Measurements from ENCODE around the gene TNPO3. TPM values are rescaled to one million over a fixed set of nuclear protein-coding genes. Genes with fewer than 3 reads are reported as not detected.
A peak's percentile ranks its signal among the peaks of the same experiment; 100 is the strongest.

The TNPO3 gene
- total and polyA plus RNA-seq, 2 donors: 17.2 to 30.7 TPM

- H3K4me1 ChIP-seq (ENCODE audit: control insufficient read depth in 2 of 2, insufficient read depth in 2 of 2, low read length in 2 of 2): peaks cover 2 to 26% of the 10 kb centered on the region in 2 donors
- peaks cover 27 to 49% of the 10 kb centered on the region in 2 donors for H3K27me3 ChIP-seq (ENCODE audit: control insufficient read depth in 2 of 2, insufficient read depth in 1 of 2, low read length in 1 of 2)
These were observed 120.3 kb downstream of the TNPO3 start for GRCh38 chr7:128934361-128935341.

GRCh38 chr7:128933180-128933891 is 121.6 kb downstream of the TNPO3 start:
- peaks cover 0 to 7% of the 10 kb centered on the region in 2 donors for H3K9me3 ChIP-seq (ENCODE audit: control insufficient read depth in 2 of 2, insufficient read depth in 1 of 2, low read length in 1 of 2)
- H3K36me3 ChIP-seq (ENCODE audit: control insufficient read depth in 2 of 2, insufficient read depth in 2 of 2, low read length in 1 of 2): no peaks in the 10 kb centered on the region
- H3K27me3 ChIP-seq (ENCODE audit: control insufficient read depth in 2 of 2, insufficient read depth in 1 of 2, low read length in 1 of 2): peaks cover 17 to 35% of the 10 kb centered on the region in 2 donors
- 31% methylated on average over 15 of the region's 15 CpGs for WGBS
- H3K4me1 ChIP-seq (ENCODE audit: control insufficient read depth in 2 of 2, insufficient read depth in 2 of 2, low read length in 2 of 2): peaks cover 2 to 22% of the 10 kb centered on the region in 2 donors
- no peak overlapping the region for H3K27ac ChIP-seq (ENCODE audit: low read depth in 1 of 2, low read length in 1 of 2)
- H3K4me3 ChIP-seq (ENCODE audit: low read length in 2 of 2): no peak overlapping the region
- peak in 8 of 9 donors; percentile 34 to 81 (median 46) for DNase-seq (ENCODE audit: low read depth in 6 of 9, low spot score in 9 of 9)

More at GRCh38 chr7:128934361-128935341, 120.3 kb downstream of the TNPO3 start:
- no peak overlapping the region for H3K4me3 ChIP-seq (ENCODE audit: low read length in 2 of 2)
- H3K36me3 ChIP-seq (ENCODE audit: control insufficient read depth in 2 of 2, insufficient read depth in 2 of 2, low read length in 1 of 2): no peaks in the 10 kb centered on the region
- H3K9me3 ChIP-seq (ENCODE audit: control insufficient read depth in 2 of 2, insufficient read depth in 1 of 2, low read length in 1 of 2): peaks cover 0 to 7% of the 10 kb centered on the region in 2 donors
- WGBS: 77% methylated on average over 14 of the region's 14 CpGs
- DNase-seq (ENCODE audit: low read depth in 6 of 9, low spot score in 9 of 9): no peak
- H3K27ac ChIP-seq (ENCODE audit: low read depth in 1 of 2, low read length in 1 of 2): peak overlapping the region in 1 of 2 donors; percentile 55

GRCh38 chr7:128932862-128933179 is 122.1 kb downstream of the TNPO3 start:
- H3K27ac ChIP-seq (ENCODE audit: low read depth in 1 of 2, low read length in 1 of 2): no peak overlapping the region
- no peaks in the 10 kb centered on the region for H3K36me3 ChIP-seq (ENCODE audit: control insufficient read depth in 2 of 2, insufficient read depth in 2 of 2, low read length in 1 of 2)
- DNase-seq (ENCODE audit: low read depth in 6 of 9, low spot score in 9 of 9): peak in 1 of 9 donors; percentile 13
- WGBS: 37% methylated on average over 4 of the region's 4 CpGs
- H3K4me3 ChIP-seq (ENCODE audit: low read length in 2 of 2): no peak overlapping the region
- peaks cover 2 to 20% of the 10 kb centered on the region in 2 donors for H3K4me1 ChIP-seq (ENCODE audit: control insufficient read depth in 2 of 2, insufficient read depth in 2 of 2, low read length in 2 of 2)
- peaks cover 0 to 7% of the 10 kb centered on the region in 2 donors for H3K9me3 ChIP-seq (ENCODE audit: control insufficient read depth in 2 of 2, insufficient read depth in 1 of 2, low read length in 1 of 2)
- H3K27me3 ChIP-seq (ENCODE audit: control insufficient read depth in 2 of 2, insufficient read depth in 1 of 2, low read length in 1 of 2): peaks cover 12 to 30% of the 10 kb centered on the region in 2 donors

- Histone ChIP-seq H3K27me3 (ENCODE audit: control insufficient read depth in 2 of 2, insufficient read depth in 1 of 2, low read length in 1 of 2) (peaks cover 7 to 24% of the 10 kb centered on the region in 2 donors), H3K4me1 (ENCODE audit: control insufficient read depth in 2 of 2, insufficient read depth in 2 of 2, low read length in 2 of 2) (peaks cover 2 to 20% of the 10 kb centered on the region in 2 donors), H3K27ac (ENCODE audit: low read depth in 1 of 2, low read length in 1 of 2) (no peak overlapping the region), H3K36me3 (ENCODE audit: control insufficient read depth in 2 of 2, insufficient read depth in 2 of 2, low read length in 1 of 2) (no peaks in the 10 kb centered on the region), H3K9me3 (ENCODE audit: control insufficient read depth in 2 of 2, insufficient read depth in 1 of 2, low read length in 1 of 2) (peaks cover 0 to 7% of the 10 kb centered on the region in 2 donors), H3K4me3 (ENCODE audit: low read length in 2 of 2) (no peak overlapping the region)
- 94% methylated on average over 19 of the region's 19 CpGs for WGBS
- DNase-seq (ENCODE audit: low read depth in 6 of 9, low spot score in 9 of 9): no peak
These were observed 122.7 kb downstream of the TNPO3 start for GRCh38 chr7:128931965-128932861.

- Histone ChIP-seq H3K9me3 (ENCODE audit: control insufficient read depth in 2 of 2, insufficient read depth in 1 of 2, low read length in 1 of 2) (peaks cover 0 to 7% of the 10 kb centered on the region in 2 donors), H3K4me3 (ENCODE audit: low read length in 2 of 2) (no peak overlapping the region), H3K4me1 (ENCODE audit: control insufficient read depth in 2 of 2, insufficient read depth in 2 of 2, low read length in 2 of 2) (peaks cover 2 to 20% of the 10 kb centered on the region in 2 donors), H3K27me3 (ENCODE audit: control insufficient read depth in 2 of 2, insufficient read depth in 1 of 2, low read length in 1 of 2) (peaks cover 0 to 15% of the 10 kb centered on the region in 2 donors), H3K27ac (ENCODE audit: low read depth in 1 of 2, low read length in 1 of 2) (no peak overlapping the region), H3K36me3 (ENCODE audit: control insufficient read depth in 2 of 2, insufficient read depth in 2 of 2, low read length in 1 of 2) (no peaks in the 10 kb centered on the region)
- DNase-seq (ENCODE audit: low read depth in 6 of 9, low spot score in 9 of 9): no peak
- WGBS: 99% methylated on average over 18 of the region's 18 CpGs
These were observed 123.6 kb downstream of the TNPO3 start for GRCh38 chr7:128931190-128931798.

GRCh38 chr7:128928882-128929788 is 125.8 kb downstream of the TNPO3 start:
- DNase-seq (ENCODE audit: low read depth in 6 of 9, low spot score in 9 of 9): no peak
- WGBS: 94% methylated on average over 14 of the region's 14 CpGs
- Histone ChIP-seq H3K4me1 (ENCODE audit: control insufficient read depth in 2 of 2, insufficient read depth in 2 of 2, low read length in 2 of 2) (peaks cover 2 to 20% of the 10 kb centered on the region in 2 donors), H3K27ac (ENCODE audit: low read depth in 1 of 2, low read length in 1 of 2) (no peak overlapping the region), H3K4me3 (ENCODE audit: low read length in 2 of 2) (no peak overlapping the region), H3K36me3 (ENCODE audit: control insufficient read depth in 2 of 2, insufficient read depth in 2 of 2, low read length in 1 of 2) (no peaks in the 10 kb centered on the region), H3K9me3 (ENCODE audit: control insufficient read depth in 2 of 2, insufficient read depth in 1 of 2, low read length in 1 of 2) (peaks cover 0 to 7% of the 10 kb centered on the region in 2 donors), H3K27me3 (ENCODE audit: control insufficient read depth in 2 of 2, insufficient read depth in 1 of 2, low read length in 1 of 2) (no peaks in the 10 kb centered on the region)

GRCh38 chr7:128928159-128928813 is 126.6 kb downstream of the TNPO3 start:
- WGBS: 98% methylated on average over 8 of the region's 8 CpGs
- H3K4me1 ChIP-seq (ENCODE audit: control insufficient read depth in 2 of 2, insufficient read depth in 2 of 2, low read length in 2 of 2): peaks cover 2 to 13% of the 10 kb centered on the region in 2 donors
- peaks cover 0 to 3% of the 10 kb centered on the region in 2 donors for H3K27me3 ChIP-seq (ENCODE audit: control insufficient read depth in 2 of 2, insufficient read depth in 1 of 2, low read length in 1 of 2)
- H3K27ac ChIP-seq (ENCODE audit: low read depth in 1 of 2, low read length in 1 of 2): no peak overlapping the region
- H3K9me3 ChIP-seq (ENCODE audit: control insufficient read depth in 2 of 2, insufficient read depth in 1 of 2, low read length in 1 of 2): peaks cover 0 to 1% of the 10 kb centered on the region in 2 donors
- H3K4me3 ChIP-seq (ENCODE audit: low read length in 2 of 2): no peak overlapping the region
- DNase-seq (ENCODE audit: low read depth in 6 of 9, low spot score in 9 of 9): no peak
- no peaks in the 10 kb centered on the region for H3K36me3 ChIP-seq (ENCODE audit: control insufficient read depth in 2 of 2, insufficient read depth in 2 of 2, low read length in 1 of 2)

Data from thymus (tissue), 11 donors.